B cell (primary cell): ENCODE measurements around the gene AOPEP. TPM values are rescaled to one million over a fixed set of nuclear protein-coding genes. Genes with fewer than 3 reads are reported as not detected.

ENCODE experiments used
- ATAC-seq: fragments of 200-7000 bp; cut with Tn5 transposase; one replicate; pipeline ENCODE4 v1.10.0; 2021; ENCODE audit warnings: low read depth, mild to moderate bottlenecking, moderate number of reproducible peaks, moderate library complexity
- CTCF ChIA-PET: fragments of 350-600 bp; sonication (Branson Sonifier 250); formaldehyde crosslinking; loops from one replicate; lab custom pipeline; 2021; ENCODE audit warnings: antibody characterized with exemption, inconsistent platforms; lab: Charles Lee
- POLR2A ChIA-PET: fragments of 350-600 bp; sonication (Branson Sonifier 250); formaldehyde crosslinking; loops from one replicate; lab custom pipeline; 2021; ENCODE audit warnings: antibody characterized with exemption; lab: Charles Lee
- DNase-seq: peaks from one replicate; pipeline ENCODE4 v3.0.0; 2013
- H2AFZ ChIP-seq: 2 replicates; pipeline ENCODE4 v1.6.1; 2012; ENCODE audit warnings: mild to moderate bottlenecking, low read depth, low read length; ENCODE audit not compliant: insufficient read depth, poor library complexity, severe bottlenecking
- H3K27ac ChIP-seq, 2 donors: 1 replicate in 1 of 2; 2 replicates in 1 of 2; pipeline ENCODE4 v1.5.1; 2012 to 2013; ENCODE audit warnings: low read length in 2 of 2, mild to moderate bottlenecking in 2 of 2, moderate library complexity in 1 of 2
- H3K27me3 ChIP-seq, 4 experiments: fragments of 200-600 bp in 1 of 4; sonication (generic) in 1 of 4; replicated peaks in 1 of 4; 1 replicate in 2 of 4; 2 replicates in 2 of 4; pipeline versions ENCODE4 v1.6.1 to v1.7.0; 2013 to 2016; ENCODE audit warnings: low read length in 3 of 4, mild to moderate bottlenecking in 2 of 4, mixed read lengths in 1 of 4, moderate library complexity in 1 of 4; ENCODE audit not compliant: insufficient read depth in 4 of 4, control insufficient read depth in 3 of 4; ENCODE audit errors: control extremely low read depth in 1 of 4
- H3K36me3 ChIP-seq, 2 experiments: replicated peaks in 1 of 2; 1 replicate in 1 of 2; 2 replicates in 1 of 2; pipeline versions ENCODE4 v1.6.1 to v1.7.1; 2013; ENCODE audit warnings: low read length in 1 of 2; ENCODE audit not compliant: insufficient read depth in 2 of 2, control insufficient read depth in 1 of 2; ENCODE audit errors: control extremely low read depth in 1 of 2, extremely low read depth in 1 of 2
- H3K4me1 ChIP-seq, 2 donors: fragments of 200-600 bp in 1 of 2; sonication (generic) in 1 of 2; 1 replicate in 1 of 2; 2 replicates in 1 of 2; pipeline versions ENCODE4 v1.5.1 to v1.6.1; 2013 to 2017; ENCODE audit warnings: low read length in 2 of 2; ENCODE audit not compliant: control insufficient read depth in 2 of 2, insufficient read depth in 2 of 2
- H3K4me2 ChIP-seq: replicated peaks from 2 replicates; pipeline ENCODE3; 2012; ENCODE audit warnings: mild to moderate bottlenecking, low read depth, low read length; ENCODE audit not compliant: poor library complexity, severe bottlenecking
- H3K4me3 ChIP-seq, 5 experiments: fragments of 200-600 bp in 1 of 5; sonication (generic) in 1 of 5; 1 replicate in 3 of 5; 2 replicates in 2 of 5; pipeline versions ENCODE4 v1.5.1 to v1.7.0; 2011 to 2016; ENCODE audit warnings: low read length in 4 of 5, mild to moderate bottlenecking in 4 of 5, low read depth in 2 of 5, control low read depth in 1 of 5, moderate library complexity in 1 of 5; ENCODE audit not compliant: insufficient read depth in 1 of 5; ENCODE audit errors: control extremely low read depth in 1 of 5, extremely low read depth in 1 of 5
- H3K79me2 ChIP-seq: fragments of 200-600 bp; sonication (generic); one replicate; pipeline ENCODE4 v1.6.0; 2016; ENCODE audit warnings: low read length; ENCODE audit not compliant: control insufficient read depth, insufficient read depth
- H3K9ac ChIP-seq: fragments of 200-600 bp; sonication (generic); 2 replicates; pipeline ENCODE4 v1.6.1; 2017; ENCODE audit warnings: mild to moderate bottlenecking, low read length, moderate library complexity
- H3K9me3 ChIP-seq, 3 donors: one replicate each; pipeline versions ENCODE4 v1.6.1 to v1.7.1; 2013; ENCODE audit warnings: low read length in 2 of 3; ENCODE audit not compliant: control insufficient read depth in 2 of 3, insufficient read depth in 1 of 3; ENCODE audit errors: control extremely low read depth in 1 of 3
- H4K20me1 ChIP-seq: 2 replicates; pipeline ENCODE4 v1.6.0; 2012; ENCODE audit warnings: mild to moderate bottlenecking, low read length; ENCODE audit not compliant: insufficient read depth, control insufficient read depth, poor library complexity, severe bottlenecking
- H3K27ac Mint-ChIP-seq: one replicate; pipeline ENCODE4 v1.8.0; 2021; ENCODE audit warnings: mixed read lengths
- H3K27me3 Mint-ChIP-seq: one replicate; pipeline ENCODE4 v1.8.0; 2021; ENCODE audit warnings: mixed read lengths
- H3K4me1 Mint-ChIP-seq: one replicate; pipeline ENCODE4 v1.8.0; 2021; ENCODE audit warnings: mixed read lengths
- H3K4me3 Mint-ChIP-seq: one replicate; pipeline ENCODE4 v1.8.0; 2021; ENCODE audit warnings: mixed read lengths
- H3K9me3 Mint-ChIP-seq: one replicate; pipeline ENCODE4 v1.8.0; 2022; ENCODE audit warnings: mixed read lengths; ENCODE audit not compliant: insufficient read depth
- CTCF ChIP-seq: fragments of 200-600 bp; IDR thresholded peaks from one replicate; pipeline ENCODE4 v1.8.0; 2022; ENCODE audit warnings: antibody characterized with exemption, mild to moderate bottlenecking
- EZH2 ChIP-seq: IDR thresholded peaks from 2 replicates; pipeline ENCODE4 v1.6.1; 2012; ENCODE audit warnings: borderline replicate concordance, low read depth, mild to moderate bottlenecking, moderate library complexity, low read length; ENCODE audit not compliant: insufficient read depth, poor library complexity, severe bottlenecking
- WGBS: methylation state at CpG from one replicate; pipeline ENCODE4 v1.1.5; 2013; ENCODE audit warnings: missing lambda C conversion rate; ENCODE audit not compliant: insufficient coverage; 5-methylcytosine and 5-hydroxymethylcytosine counted together
- intact Hi-C: fragments of 100-400 bp; cut with micrococcal nuclease; formaldehyde crosslinking; loops from one replicate; pipeline ENCODE4 v1.10.0; 2022
- polyA plus RNA-seq: library from polyadenylated mRNA; depleted of rRNA; stranded (reverse); fragments of >200 nt; gene quantifications from 2 replicates; pipeline ENCODE4 v1.2.3, GENCODE V29; 2012
- total RNA-seq, 2 donors: library from RNA; stranded (reverse); fragments of 120-200 nt in 1 of 2; gene quantifications; 1 replicate in 1 of 2; 2 replicates in 1 of 2; pipeline versions ENCODE4 v1.2.3 to v1.2.4, GENCODE V29; 2013 to 2022

AOPEP gene
- total and polyA plus RNA-seq, 2 donors (not counting 1 experiment from before 2014, with no cell fraction given) = 5.1 to 35.8 TPM

- ChIA-PET CTCF (no interaction called here), POLR2A (no interaction called here)
- Mint-ChIP-seq H3K27ac (no peak overlapping the region), H3K4me3 (no peak overlapping the region), H3K9me3 (no peaks in the 10 kb centered on the region), H3K27me3 (no peaks in the 10 kb centered on the region), H3K4me1 (peaks cover 8% of the 10 kb centered on the region)
- no peak for ATAC-seq
- Histone ChIP-seq H3K4me1 (peaks cover 0 to 6% of the 10 kb centered on the region in 2 donors), H3K4me3 (no peak overlapping the region), H2AFZ (no peak overlapping the region), H3K79me2 (no peaks in the 10 kb centered on the region), H3K4me2 (no peak overlapping the region), H3K36me3 (peaks cover 0 to 4% of the 10 kb centered on the region in 2 experiments), H3K9me3 (no peaks in the 10 kb centered on the region), H3K27me3 (no peaks in the 10 kb centered on the region), H4K20me1 (no peaks in the 10 kb centered on the region), H3K27ac (no peak overlapping the region), H3K9ac (no peak overlapping the region)
- TF ChIP-seq EZH2 (no peak), CTCF (no peak)
- 100% methylated on average over 2 of the region's 2 CpGs for WGBS
- intact Hi-C loops = no loop called here
- DNase-seq = no peak
Observed at GRCh38 chr9:94822273-94822672, 95.8 kb downstream of the AOPEP start.

- no peak for ATAC-seq
- intact Hi-C loops = no loop called here
- no peaks in the 10 kb centered on the region for H3K9me3 ChIP-seq
- H2AFZ ChIP-seq = no peak overlapping the region
- no peak for TF ChIP-seq EZH2
- TF ChIP-seq CTCF = no peak
- WGBS = 100% methylated on average over 2 of the region's 5 CpGs
- no peak overlapping the region for H3K4me3 Mint-ChIP-seq
- H3K27me3 Mint-ChIP-seq = no peaks in the 10 kb centered on the region
- H4K20me1 ChIP-seq = no peaks in the 10 kb centered on the region
- no peak for DNase-seq
- no peak overlapping the region for H3K9ac ChIP-seq
- no peaks in the 10 kb centered on the region for H3K79me2 ChIP-seq
- CTCF ChIA-PET = interaction anchor here (1.2 kb wide), 1 partner anchor 38 kb away, joined by 3 read pairs; no protein-coding TSS in a partner anchor
- POLR2A ChIA-PET = no interaction called here
- H3K27ac ChIP-seq = no peak overlapping the region
- H3K4me1 ChIP-seq = peaks cover 0 to 6% of the 10 kb centered on the region in 2 donors
- no peaks in the 10 kb centered on the region for H3K27me3 ChIP-seq
- peaks cover 8% of the 10 kb centered on the region for H3K4me1 Mint-ChIP-seq
- H3K9me3 Mint-ChIP-seq = no peaks in the 10 kb centered on the region
- no peaks in the 10 kb centered on the region for H3K36me3 ChIP-seq
- H3K27ac Mint-ChIP-seq = no peak overlapping the region
- no peak overlapping the region for H3K4me2 ChIP-seq
- no peak overlapping the region for H3K4me3 ChIP-seq
Observed at GRCh38 chr9:94823710-94824109, 97.2 kb downstream of the AOPEP start.
